ENCODE results near the gene NDUFS6. TPM values are rescaled to one million over a fixed set of nuclear protein-coding genes. Genes with fewer than 3 reads are reported as not detected.

The NDUFS6 gene
- total RNA-seq (2014; rRNA removed; shearing (Covaris generic)) = 131 and 134 TPM in 2 replicates

GRCh38 chr5:1801222-1801966 is at the start of gene NDUFS6:
Gene NDUFS6, plus strand, starts transcription at chr5:1801407. Its CDS starts 11 bp downstream, at chr5:1801418.
- H3K27ac ChIP-seq = peak within 1 kb of the TSS; percentile 49
- H3K36me3 ChIP-seq = peaks cover 79% of the 10 kb centered on the region
- H3K4me3 ChIP-seq = peak within 1 kb of the TSS; percentile 92
- peak; percentile 74 to 79 for DNase-seq (ENCODE audit: low read depth in 1 of 2, low spot score in 2 of 2)
- no peaks in the 10 kb centered on the region for H3K27me3 ChIP-seq (replicated peaks)
- H3K9me3 ChIP-seq (replicated peaks) = peaks cover 5% of the 10 kb centered on the region; the same call in 1 of the 2 replicates
- peaks cover 20% of the 10 kb centered on the region for H3K4me1 ChIP-seq (replicated peaks)

- H3K4me1 ChIP-seq (replicated peaks) = no peaks in the 10 kb centered on the region
- peak in 1 of 2 experiments; percentile 47 for DNase-seq (ENCODE audit: low read depth in 1 of 2, low spot score in 2 of 2)
- no peaks in the 10 kb centered on the region for H3K36me3 ChIP-seq
- no peaks in the 10 kb centered on the region for H3K9me3 ChIP-seq (replicated peaks)
- H3K27me3 ChIP-seq (replicated peaks) = peaks cover 6% of the 10 kb centered on the region
- no peak overlapping the region for H3K4me3 ChIP-seq
- H3K27ac ChIP-seq = no peak overlapping the region
Observed at GRCh38 chr5:1751864-1752822, 49.1 kb upstream of the NDUFS6 start.

- no peak for DNase-seq (ENCODE audit: low read depth in 1 of 2, low spot score in 2 of 2)
- no peaks in the 10 kb centered on the region for H3K9me3 ChIP-seq (replicated peaks)
- no peaks in the 10 kb centered on the region for H3K36me3 ChIP-seq
- H3K4me1 ChIP-seq (replicated peaks) = no peaks in the 10 kb centered on the region
- H3K27ac ChIP-seq = no peak overlapping the region
- no peak overlapping the region for H3K4me3 ChIP-seq
- H3K27me3 ChIP-seq (replicated peaks) = peaks cover 6% of the 10 kb centered on the region
Observed at GRCh38 chr5:1752881-1753280, 48.3 kb upstream of the NDUFS6 start.

- DNase-seq (ENCODE audit: low read depth in 1 of 2, low spot score in 2 of 2) = peak in 1 of 2 experiments; percentile 27
- no peak overlapping the region for H3K4me3 ChIP-seq
Observed at GRCh38 chr5:1753490-1753889, 47.7 kb upstream of the NDUFS6 start.

GRCh38 chr5:1754531-1755220 is 46.5 kb upstream of the NDUFS6 start:
- no peak overlapping the region for H3K4me3 ChIP-seq
- H3K9me3 ChIP-seq (replicated peaks) = no peaks in the 10 kb centered on the region
- peak in 1 of 2 experiments; percentile 41 for DNase-seq (ENCODE audit: low read depth in 1 of 2, low spot score in 2 of 2)
- H3K27ac ChIP-seq = no peak overlapping the region
- H3K4me1 ChIP-seq (replicated peaks) = no peaks in the 10 kb centered on the region
- no peaks in the 10 kb centered on the region for H3K36me3 ChIP-seq
- H3K27me3 ChIP-seq (replicated peaks) = peaks cover 9% of the 10 kb centered on the region

More at GRCh38 chr5:1753490-1753889, 47.7 kb upstream of the NDUFS6 start:
- Histone ChIP-seq H3K9me3 (replicated peaks) (no peaks in the 10 kb centered on the region), H3K27me3 (replicated peaks) (peaks cover 8% of the 10 kb centered on the region), H3K27ac (no peak overlapping the region), H3K4me1 (replicated peaks) (no peaks in the 10 kb centered on the region), H3K36me3 (no peaks in the 10 kb centered on the region)

GRCh38 chr5:1755321-1755949 is 45.8 kb upstream of the NDUFS6 start:
- Histone ChIP-seq H3K27ac (no peak overlapping the region), H3K36me3 (no peaks in the 10 kb centered on the region), H3K4me3 (no peak overlapping the region), H3K4me1 (replicated peaks) (no peaks in the 10 kb centered on the region), H3K9me3 (replicated peaks) (no peaks in the 10 kb centered on the region), H3K27me3 (replicated peaks) (peaks cover 16% of the 10 kb centered on the region)
- DNase-seq (ENCODE audit: low read depth in 1 of 2, low spot score in 2 of 2) = peak in 1 of 2 experiments; percentile 34

GRCh38 chr5:1756481-1756880 is 44.7 kb upstream of the NDUFS6 start:
- H3K4me1 ChIP-seq (replicated peaks) = no peaks in the 10 kb centered on the region
- no peaks in the 10 kb centered on the region for H3K9me3 ChIP-seq (replicated peaks)
- no peaks in the 10 kb centered on the region for H3K36me3 ChIP-seq
- H3K27ac ChIP-seq = no peak overlapping the region
- DNase-seq (ENCODE audit: low read depth in 1 of 2, low spot score in 2 of 2) = peak in 1 of 2 experiments; percentile 13
- no peak overlapping the region for H3K4me3 ChIP-seq
- peaks cover 24% of the 10 kb centered on the region for H3K27me3 ChIP-seq (replicated peaks)

GRCh38 chr5:1757511-1757910 is 43.7 kb upstream of the NDUFS6 start:
- H3K27ac ChIP-seq = no peak overlapping the region
- H3K9me3 ChIP-seq (replicated peaks) = no peaks in the 10 kb centered on the region
- H3K4me1 ChIP-seq (replicated peaks) = no peaks in the 10 kb centered on the region
- peak in 1 of 2 experiments; percentile 45 for DNase-seq (ENCODE audit: low read depth in 1 of 2, low spot score in 2 of 2)
- H3K36me3 ChIP-seq = no peaks in the 10 kb centered on the region
- H3K4me3 ChIP-seq = no peak overlapping the region
- H3K27me3 ChIP-seq (replicated peaks) = peaks cover 27% of the 10 kb centered on the region

- Histone ChIP-seq H3K9me3 (replicated peaks) (no peaks in the 10 kb centered on the region), H3K36me3 (no peaks in the 10 kb centered on the region), H3K27me3 (replicated peaks) (peaks cover 33% of the 10 kb centered on the region), H3K27ac (no peak overlapping the region), H3K4me3 (no peak overlapping the region), H3K4me1 (replicated peaks) (0 out of 2 replicates have a peak, but pooled peaks cover 3% of the 10 kb centered on the region)
- no peak for DNase-seq (ENCODE audit: low read depth in 1 of 2, low spot score in 2 of 2)
Observed at GRCh38 chr5:1758574-1758973, 42.6 kb upstream of the NDUFS6 start.

GRCh38 chr5:1759378-1759970 is 41.7 kb upstream of the NDUFS6 start:
- peak in 1 of 2 experiments; percentile 41 for DNase-seq (ENCODE audit: low read depth in 1 of 2, low spot score in 2 of 2)
- H3K36me3 ChIP-seq = no peaks in the 10 kb centered on the region
- H3K9me3 ChIP-seq (replicated peaks) = no peaks in the 10 kb centered on the region
- H3K4me3 ChIP-seq = no peak overlapping the region
- peaks cover 11% of the 10 kb centered on the region; the same call in 1 of the 2 replicates for H3K4me1 ChIP-seq (replicated peaks)
- no peak overlapping the region for H3K27ac ChIP-seq
- H3K27me3 ChIP-seq (replicated peaks) = peaks cover 42% of the 10 kb centered on the region

- Histone ChIP-seq H3K4me1 (replicated peaks) (peaks cover 18% of the 10 kb centered on the region), H3K4me3 (no peak overlapping the region), H3K27me3 (replicated peaks) (peaks cover 50% of the 10 kb centered on the region), H3K9me3 (replicated peaks) (no peaks in the 10 kb centered on the region), H3K36me3 (no peaks in the 10 kb centered on the region), H3K27ac (no peak overlapping the region)
- no peak for DNase-seq (ENCODE audit: low read depth in 1 of 2, low spot score in 2 of 2)
Observed at GRCh38 chr5:1760231-1760630, 41.0 kb upstream of the NDUFS6 start.

GRCh38 chr5:1760656-1761452 is 40.4 kb upstream of the NDUFS6 start:
- 0 out of 2 replicates have a peak, but pooled peaks cover 3% of the 10 kb centered on the region for H3K9me3 ChIP-seq (replicated peaks)
- no peak overlapping the region for H3K27ac ChIP-seq
- DNase-seq (ENCODE audit: low read depth in 1 of 2, low spot score in 2 of 2) = peak in 1 of 2 experiments; percentile 37
- H3K27me3 ChIP-seq (replicated peaks) = peaks cover 56% of the 10 kb centered on the region
- no peaks in the 10 kb centered on the region for H3K36me3 ChIP-seq
- H3K4me1 ChIP-seq (replicated peaks) = peaks cover 19% of the 10 kb centered on the region
- H3K4me3 ChIP-seq = no peak overlapping the region
